CD4-positive, alpha-beta memory T cell (primary cell): ENCODE measurements around the gene LGI1. TPM values are rescaled to one million over a fixed set of nuclear protein-coding genes. Genes with fewer than 3 reads are reported as not detected.

Experiments used
- CTCF ChIA-PET: fragments of 350-600 bp; sonication (Branson Sonifier 250); formaldehyde crosslinking; loops from one replicate; lab custom pipeline; 2021; ENCODE audit warnings: inconsistent platforms; ENCODE audit not compliant: partially characterized antibody; lab: Charles Lee
- POLR2A ChIA-PET: fragments of 350-600 bp; sonication (Branson Sonifier 250); formaldehyde crosslinking; loops from one replicate; lab custom pipeline; 2021; ENCODE audit not compliant: partially characterized antibody; lab: Charles Lee
- DNase-seq, 5 donors: peaks; one replicate each; pipeline versions ENCODE4 v3.0.0 to v3.0.0-alpha.2; 2020 to 2022; ENCODE audit warnings: mixed read lengths in 1 of 5
- H3K27ac ChIP-seq: one replicate; pipeline ENCODE4 v1.7.0; 2013; ENCODE audit warnings: low read depth, low read length
- H3K27me3 ChIP-seq: 2 replicates; pipeline ENCODE4 v1.7.0; 2013; ENCODE audit warnings: mild to moderate bottlenecking, low read length, moderate library complexity; ENCODE audit not compliant: insufficient read depth
- H3K36me3 ChIP-seq: 2 replicates; pipeline ENCODE4 v1.7.0; 2013; ENCODE audit warnings: mild to moderate bottlenecking, low read length, moderate library complexity; ENCODE audit not compliant: insufficient read depth
- H3K4me1 ChIP-seq: 2 replicates; pipeline ENCODE4 v1.7.0; 2013; ENCODE audit warnings: mild to moderate bottlenecking, low read length, moderate library complexity; ENCODE audit not compliant: insufficient read depth
- H3K4me3 ChIP-seq, 2 donors: one replicate each; pipeline ENCODE4 v1.7.0; 2013; ENCODE audit warnings: low read length in 2 of 2, mild to moderate bottlenecking in 1 of 2
- H3K9me3 ChIP-seq, 2 donors: one replicate each; pipeline ENCODE4 v1.7.0; 2013; ENCODE audit warnings: low read length in 2 of 2, control low read depth in 1 of 2; ENCODE audit not compliant: control insufficient read depth in 1 of 2
- H3K27ac Mint-ChIP-seq, 7 donors: one replicate each; pipeline ENCODE4 v1.8.0; 2020 to 2021; ENCODE audit warnings: mixed read lengths in 7 of 7, mild to moderate bottlenecking in 6 of 7, inconsistent platforms in 3 of 7, moderate library complexity in 3 of 7
- H3K27me3 Mint-ChIP-seq, 2 donors: one replicate each; pipeline ENCODE4 v1.8.0; 2020 to 2021; ENCODE audit warnings: mixed read lengths in 2 of 2
- H3K36me3 Mint-ChIP-seq, 2 donors: one replicate each; pipeline ENCODE4 v1.8.0; 2020 to 2021; ENCODE audit warnings: mixed read lengths in 2 of 2, inconsistent platforms in 1 of 2, mild to moderate bottlenecking in 1 of 2
- H3K4me1 Mint-ChIP-seq, 4 donors: one replicate each; pipeline ENCODE4 v1.8.0; 2020 to 2021; ENCODE audit warnings: mixed read lengths in 4 of 4, mild to moderate bottlenecking in 1 of 4
- H3K4me3 Mint-ChIP-seq, 8 donors: one replicate each; pipeline ENCODE4 v1.8.0; 2020 to 2021; ENCODE audit warnings: mixed read lengths in 8 of 8, mild to moderate bottlenecking in 7 of 8, moderate library complexity in 6 of 8, inconsistent platforms in 3 of 8
- H3K9me3 Mint-ChIP-seq, 8 donors: one replicate each; pipeline ENCODE4 v1.8.0; 2020 to 2021; ENCODE audit warnings: mixed read lengths in 8 of 8, mild to moderate bottlenecking in 5 of 8, inconsistent platforms in 3 of 8, moderate library complexity in 1 of 8
- intact Hi-C: fragments of 100-400 bp; cut with micrococcal nuclease; formaldehyde crosslinking; loops from one replicate; pipeline ENCODE4 v1.15.1; 2023
- polyA plus RNA-seq, 2 donors: library from polyadenylated mRNA; unstranded; fragments of 300-500 nt; fragmentation: Illumina TruSeq; gene quantifications; one replicate each; pipeline ENCODE4 v1.2.3, GENCODE V29; 2021
- total RNA-seq, 2 experiments: library from RNA; stranded (reverse); gene quantifications; one replicate each; pipeline ENCODE4 v1.2.3, GENCODE V29; 2021

LGI1 gene
- total and polyA plus RNA-seq, 4 experiments from 2014 or later, result not detected

GRCh38 chr10:93816123-93816747 lies 58.5 kb downstream of the LGI1 start:
- Histone ChIP-seq H3K4me3 (no peak overlapping the region), H3K9me3 (no peaks in the 10 kb centered on the region), H3K4me1 (no peaks in the 10 kb centered on the region), H3K27ac (no peak overlapping the region), H3K36me3 (no peaks in the 10 kb centered on the region), H3K27me3 (no peaks in the 10 kb centered on the region)
- peak in 4 of 5 donors; percentile 9 to 16 (median 10) for DNase-seq
- H3K4me3 Mint-ChIP-seq, result no peak overlapping the region
- H3K4me1 Mint-ChIP-seq, result peaks cover 0 to 3% (median 0%) of the 10 kb centered on the region in 4 donors
- intact Hi-C loops, result loop anchor here (1.0 kb wide), 1 partner anchor 114 kb away; the partner anchor contains the start of gene FRA10AC1
- POLR2A ChIA-PET, result no interaction called here
- no peak overlapping the region for H3K27ac Mint-ChIP-seq
- H3K9me3 Mint-ChIP-seq, result no peaks in the 10 kb centered on the region
- no peaks in the 10 kb centered on the region for H3K36me3 Mint-ChIP-seq
- H3K27me3 Mint-ChIP-seq, result peaks cover 22 to 33% of the 10 kb centered on the region in 2 donors
- CTCF ChIA-PET, result interaction anchor here (0.6 to 1.4 kb wide), 10 partner anchors 9 to 262 kb away, joined by 3 to 14 read pairs (median 3); no protein-coding TSS in a partner anchor

DNA sequence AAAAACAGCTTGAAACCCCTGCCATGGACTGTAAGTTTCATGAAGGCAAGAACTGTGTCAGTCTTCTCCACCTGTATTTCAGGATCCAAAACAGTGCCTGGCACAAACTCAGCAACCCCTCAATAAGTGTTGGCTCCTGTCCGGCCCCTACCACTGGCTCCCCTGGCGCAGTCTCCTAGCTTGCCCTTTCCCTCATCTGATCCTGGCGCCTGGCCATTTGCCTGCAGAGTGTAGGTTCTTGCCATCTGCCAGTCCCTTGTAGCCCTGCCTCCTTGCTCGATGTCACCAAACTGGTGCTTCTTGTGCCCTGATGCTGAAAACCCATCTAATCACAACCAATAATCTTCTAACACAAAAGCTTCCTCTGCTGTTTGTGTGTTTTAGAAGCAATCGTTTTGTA lies 60.4 kb downstream of the LGI1 start:
- ChIA-PET CTCF (interaction anchor here (0.6 to 1.9 kb wide), 2 partner anchors 103 to 161 kb away, joined by 3 to 6 read pairs; no protein-coding TSS in a partner anchor), POLR2A (no interaction called here)
- H3K4me1 Mint-ChIP-seq, result peaks cover 0 to 3% (median 0%) of the 10 kb centered on the region in 4 donors
- peaks cover 20 to 33% of the 10 kb centered on the region in 2 donors for H3K27me3 Mint-ChIP-seq
- no peaks in the 10 kb centered on the region for H3K4me1 ChIP-seq
- H3K9me3 ChIP-seq, result no peaks in the 10 kb centered on the region
- H3K4me3 ChIP-seq, result no peak overlapping the region
- DNase-seq, result no peak
- no peaks in the 10 kb centered on the region for H3K36me3 Mint-ChIP-seq
- H3K27ac ChIP-seq, result no peak overlapping the region
- no peak overlapping the region for H3K27ac Mint-ChIP-seq
- no peaks in the 10 kb centered on the region for H3K9me3 Mint-ChIP-seq
- no peaks in the 10 kb centered on the region for H3K36me3 ChIP-seq
- no peak overlapping the region for H3K4me3 Mint-ChIP-seq
- intact Hi-C loops, result no loop called here
- H3K27me3 ChIP-seq, result no peaks in the 10 kb centered on the region

DNA sequence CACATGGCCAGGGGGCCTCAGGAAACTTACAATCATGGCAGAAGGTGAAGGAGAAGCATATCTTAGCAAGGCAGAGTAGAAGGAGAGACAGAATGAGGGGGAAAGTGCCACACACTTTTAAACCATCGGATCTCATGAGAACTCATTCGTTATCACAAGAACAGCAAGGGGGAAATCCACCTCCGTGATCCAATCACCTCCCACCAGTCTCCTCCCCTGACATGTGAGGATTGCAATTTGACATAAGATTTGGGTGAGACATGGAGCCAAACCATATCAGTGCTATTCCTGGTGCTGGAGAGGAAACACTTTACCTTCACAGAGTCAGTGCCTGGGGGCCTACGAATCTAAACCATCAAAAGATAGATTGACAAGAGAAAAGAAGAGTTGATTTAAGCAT lies 61.8 kb downstream of the LGI1 start:
- H3K9me3 ChIP-seq, result no peaks in the 10 kb centered on the region
- Mint-ChIP-seq H3K9me3 (no peaks in the 10 kb centered on the region), H3K36me3 (no peaks in the 10 kb centered on the region), H3K4me1 (peaks cover 0 to 3% (median 0%) of the 10 kb centered on the region in 4 donors), H3K27ac (no peak overlapping the region), H3K4me3 (no peak overlapping the region), H3K27me3 (peaks cover 20 to 24% of the 10 kb centered on the region in 2 donors)
- no peak for DNase-seq
- H3K4me3 ChIP-seq, result no peak overlapping the region
- no peaks in the 10 kb centered on the region for H3K4me1 ChIP-seq
- no peaks in the 10 kb centered on the region for H3K27me3 ChIP-seq
- no peaks in the 10 kb centered on the region for H3K36me3 ChIP-seq
- CTCF ChIA-PET, result no interaction called here
- intact Hi-C loops, result no loop called here
- POLR2A ChIA-PET, result no interaction called here
- H3K27ac ChIP-seq, result no peak overlapping the region

DNA sequence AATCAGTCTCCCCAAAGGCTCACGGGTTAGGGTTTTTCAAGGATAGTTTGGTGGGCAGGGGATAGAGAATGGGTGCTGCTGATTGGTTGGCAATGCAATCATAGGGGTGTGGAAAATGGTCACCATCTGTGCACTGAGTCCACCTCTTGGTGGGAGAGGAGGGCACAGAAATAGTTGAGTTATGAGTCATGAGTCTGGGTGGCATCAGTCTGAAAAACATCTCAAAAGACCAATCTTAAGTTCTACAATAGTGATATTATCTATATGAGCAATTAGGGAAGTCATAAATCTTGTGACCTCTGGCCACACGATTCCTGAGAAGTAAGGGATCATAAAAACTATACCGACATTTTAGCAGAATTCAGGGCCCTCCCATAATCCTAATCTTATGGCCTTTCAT lies 62.7 kb downstream of the LGI1 start:
- intact Hi-C loops, result no loop called here
- Histone ChIP-seq H3K36me3 (no peaks in the 10 kb centered on the region), H3K4me1 (no peaks in the 10 kb centered on the region), H3K27ac (no peak overlapping the region), H3K4me3 (no peak overlapping the region), H3K27me3 (no peaks in the 10 kb centered on the region), H3K9me3 (no peaks in the 10 kb centered on the region)
- ChIA-PET CTCF (no interaction called here), POLR2A (no interaction called here)
- H3K4me3 Mint-ChIP-seq, result no peak overlapping the region
- peaks cover 0 to 4% (median under 1%) of the 10 kb centered on the region in 4 donors for H3K4me1 Mint-ChIP-seq
- H3K9me3 Mint-ChIP-seq, result no peaks in the 10 kb centered on the region
- H3K36me3 Mint-ChIP-seq, result no peaks in the 10 kb centered on the region
- H3K27ac Mint-ChIP-seq, result no peak overlapping the region
- no peak for DNase-seq
- H3K27me3 Mint-ChIP-seq, result peaks cover 18 to 19% of the 10 kb centered on the region in 2 donors

DNA sequence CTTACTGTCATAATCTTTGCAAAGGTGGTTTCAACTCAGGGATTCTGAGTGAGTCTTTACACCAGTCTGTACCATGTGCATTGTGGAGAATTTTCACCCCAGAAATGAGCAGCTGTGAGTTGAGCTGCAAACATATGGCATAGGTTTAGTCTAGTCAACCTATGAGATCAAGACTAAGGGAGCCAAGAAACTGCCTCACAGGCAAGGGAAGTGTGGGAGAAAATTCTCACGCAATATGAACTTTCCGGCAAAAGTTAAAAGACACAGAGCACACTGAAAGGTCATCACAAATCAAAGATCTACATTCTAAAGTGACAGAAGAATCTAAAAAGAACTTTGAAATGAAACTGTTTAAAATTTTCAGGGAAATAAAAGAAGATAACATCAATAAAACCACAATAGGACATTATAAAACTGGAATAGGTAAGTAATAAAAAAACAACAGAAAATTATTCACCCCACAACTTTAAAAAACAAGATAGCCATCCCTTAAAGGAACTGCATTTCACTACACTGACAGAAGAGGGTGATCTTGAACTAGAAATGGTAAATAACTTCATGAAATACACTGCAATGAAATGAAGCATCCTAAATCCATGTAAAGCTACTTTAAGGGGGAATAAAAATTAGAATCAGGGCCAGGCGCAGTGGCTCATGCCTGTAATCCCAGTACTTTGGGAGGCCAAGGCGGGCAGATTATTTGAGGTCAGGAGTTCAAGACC lies 63.5 kb downstream of the LGI1 start:
- no peak overlapping the region for H3K27ac Mint-ChIP-seq
- no peaks in the 10 kb centered on the region for H3K36me3 ChIP-seq
- peaks cover 12 to 14% of the 10 kb centered on the region in 2 donors for H3K27me3 Mint-ChIP-seq
- peaks cover 0 to 4% (median 3%) of the 10 kb centered on the region in 4 donors for H3K4me1 Mint-ChIP-seq
- no peak overlapping the region for H3K27ac ChIP-seq
- no peaks in the 10 kb centered on the region for H3K36me3 Mint-ChIP-seq
- no peak overlapping the region for H3K4me3 Mint-ChIP-seq
- no peak for DNase-seq
- peaks cover 3% of the 10 kb centered on the region for H3K4me1 ChIP-seq
- H3K27me3 ChIP-seq, result no peaks in the 10 kb centered on the region
- H3K9me3 ChIP-seq, result no peaks in the 10 kb centered on the region
- H3K9me3 Mint-ChIP-seq, result no peaks in the 10 kb centered on the region
- intact Hi-C loops, result no loop called here
- ChIA-PET POLR2A (no interaction called here), CTCF (interaction anchor here (1.3 kb wide), 1 partner anchor 100 kb away, joined by 6 read pairs; no protein-coding TSS in a partner anchor)
- no peak overlapping the region for H3K4me3 ChIP-seq

DNA sequence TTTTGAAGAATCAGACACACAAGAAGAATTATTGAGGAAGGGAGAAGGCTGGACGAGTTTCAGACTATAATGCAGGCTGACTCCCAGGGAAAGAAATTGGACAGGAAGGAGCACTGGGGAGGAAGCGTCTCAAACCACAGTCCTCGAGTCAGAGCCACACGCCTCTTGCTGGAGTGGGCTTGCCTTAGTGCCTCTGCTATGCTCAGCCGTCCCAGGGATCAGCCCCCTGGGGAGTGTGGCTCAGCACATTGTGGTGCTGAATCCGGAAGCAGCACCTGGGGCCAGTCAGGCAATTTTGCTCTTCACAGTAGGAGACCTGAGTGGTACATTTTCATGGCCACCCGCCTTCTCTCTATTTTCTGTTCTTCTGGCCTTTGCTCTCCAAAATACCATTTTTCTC lies 68.6 kb downstream of the LGI1 start:
- intact Hi-C loops, result no loop called here
- H3K36me3 ChIP-seq, result no peaks in the 10 kb centered on the region

More for the DNA sequence above, 68.6 kb downstream of the LGI1 start:
- no peak overlapping the region for H3K27ac ChIP-seq
- ChIA-PET POLR2A (no interaction called here), CTCF (no interaction called here)
- Mint-ChIP-seq H3K9me3 (peaks cover 0 to 2% (median 0%) of the 10 kb centered on the region in 8 donors), H3K27ac (peak overlapping the region in 1 of 7 donors; percentile 9), H3K4me1 (peaks cover 6 to 16% (median 8%) of the 10 kb centered on the region in 4 donors), H3K27me3 (peaks cover 0 to 2% of the 10 kb centered on the region in 2 donors), H3K4me3 (no peak overlapping the region), H3K36me3 (no peaks in the 10 kb centered on the region)
- no peak for DNase-seq
- no peaks in the 10 kb centered on the region for H3K9me3 ChIP-seq
- peaks cover 10% of the 10 kb centered on the region for H3K4me1 ChIP-seq
- no peak overlapping the region for H3K4me3 ChIP-seq
- no peaks in the 10 kb centered on the region for H3K27me3 ChIP-seq
